ENCODE measurements around the gene SPATA24. TPM values are rescaled to one million over a fixed set of nuclear protein-coding genes. Genes with fewer than 3 reads are reported as not detected.

SPATA24 gene
- total and polyA plus RNA-seq, 2 of the 13 experiments (the other 11 are each of a cell fraction or from before 2014, with no cell fraction given), result 6.0 to 11.1 TPM

DNA sequence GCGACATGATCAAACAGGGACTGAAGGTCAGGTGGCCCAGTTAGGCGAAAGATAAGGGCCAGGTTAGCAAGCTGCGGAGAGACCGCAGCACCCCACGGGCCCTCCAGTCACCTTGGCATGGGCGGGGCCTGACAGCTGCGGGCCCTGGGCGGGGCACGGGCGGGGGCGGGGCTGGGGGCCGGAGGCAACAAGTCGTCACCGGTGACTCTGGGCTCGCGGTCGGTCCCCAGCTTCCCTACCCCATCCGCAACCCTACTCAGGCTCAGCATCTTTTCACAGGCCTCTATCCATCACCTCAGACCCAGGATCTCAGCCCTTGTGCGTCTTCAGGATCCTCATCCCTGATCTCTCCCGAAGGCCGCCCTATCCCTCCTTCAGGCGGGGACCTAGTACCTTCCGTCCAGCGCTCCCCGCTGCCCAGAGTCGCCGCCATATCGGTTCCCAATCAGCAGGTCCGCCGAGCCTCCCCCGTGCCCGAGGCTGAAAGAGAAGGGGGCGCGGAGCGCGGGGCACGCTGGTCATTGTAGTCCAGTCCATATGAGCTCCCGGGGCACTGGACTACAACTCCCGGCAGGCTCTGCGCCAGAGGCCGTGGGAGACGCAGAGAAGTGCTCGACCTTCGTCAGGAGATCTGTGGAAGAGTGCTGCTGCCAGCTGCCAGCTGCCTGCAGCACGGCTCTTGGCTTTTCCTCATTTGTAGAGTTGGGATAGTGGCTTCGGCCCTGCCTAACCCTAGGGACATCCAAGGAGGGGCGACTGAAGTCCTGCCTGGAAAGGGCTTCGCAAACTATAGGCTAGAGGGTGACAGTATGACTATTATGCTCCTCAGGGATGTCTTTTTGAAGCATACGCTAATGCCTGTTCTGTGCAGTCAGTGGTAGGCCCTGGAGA is 35.4 kb upstream of the SPATA24 start, which contains the start of gene DNAJC18 (continued):
- TF ChIP-seq, protein P1, sequence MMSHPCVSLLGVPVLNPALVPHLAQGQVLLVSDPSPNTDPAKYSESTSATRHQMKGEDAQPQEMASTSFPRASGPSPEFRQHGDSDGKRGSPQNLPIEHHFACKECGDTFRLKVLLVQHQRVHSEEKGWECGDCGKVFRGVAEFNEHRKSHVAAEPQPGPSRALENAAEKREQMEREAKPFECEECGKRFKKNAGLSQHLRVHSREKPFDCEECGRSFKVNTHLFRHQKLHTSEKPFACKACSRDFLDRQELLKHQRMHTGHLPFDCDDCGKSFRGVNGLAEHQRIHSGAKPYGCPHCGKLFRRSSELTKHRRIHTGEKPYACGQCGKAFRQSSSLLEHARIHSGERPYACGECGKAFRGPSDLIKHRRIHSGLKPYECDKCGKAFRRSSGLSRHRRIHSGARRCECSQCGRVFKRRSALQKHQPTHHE (CRISPR knock-in tag; IDR thresholded peaks at IDR 0.05; ENCODE audit: borderline replicate concordance), result no peak
- TF ChIP-seq SRF (IDR thresholded peaks at IDR 0.05; ENCODE audit: low read depth, low read length), result no peak
- TF ChIP-seq, protein P2, sequence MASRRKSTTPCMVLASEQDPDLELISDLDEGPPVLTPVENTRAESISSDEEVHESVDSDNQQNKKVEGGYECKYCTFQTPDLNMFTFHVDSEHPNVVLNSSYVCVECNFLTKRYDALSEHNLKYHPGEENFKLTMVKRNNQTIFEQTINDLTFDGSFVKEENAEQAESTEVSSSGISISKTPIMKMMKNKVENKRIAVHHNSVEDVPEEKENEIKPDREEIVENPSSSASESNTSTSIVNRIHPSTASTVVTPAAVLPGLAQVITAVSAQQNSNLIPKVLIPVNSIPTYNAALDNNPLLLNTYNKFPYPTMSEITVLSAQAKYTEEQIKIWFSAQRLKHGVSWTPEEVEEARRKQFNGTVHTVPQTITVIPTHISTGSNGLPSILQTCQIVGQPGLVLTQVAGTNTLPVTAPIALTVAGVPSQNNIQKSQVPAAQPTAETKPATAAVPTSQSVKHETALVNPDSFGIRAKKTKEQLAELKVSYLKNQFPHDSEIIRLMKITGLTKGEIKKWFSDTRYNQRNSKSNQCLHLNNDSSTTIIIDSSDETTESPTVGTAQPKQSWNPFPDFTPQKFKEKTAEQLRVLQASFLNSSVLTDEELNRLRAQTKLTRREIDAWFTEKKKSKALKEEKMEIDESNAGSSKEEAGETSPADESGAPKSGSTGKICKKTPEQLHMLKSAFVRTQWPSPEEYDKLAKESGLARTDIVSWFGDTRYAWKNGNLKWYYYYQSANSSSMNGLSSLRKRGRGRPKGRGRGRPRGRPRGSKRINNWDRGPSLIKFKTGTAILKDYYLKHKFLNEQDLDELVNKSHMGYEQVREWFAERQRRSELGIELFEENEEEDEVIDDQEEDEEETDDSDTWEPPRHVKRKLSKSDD (CRISPR knock-in tag; IDR thresholded peaks at IDR 0.05; ENCODE audit: low read depth), result peak; percentile 53; the same call in 1 of the 2 replicates
- TF ChIP-seq, protein P3, sequence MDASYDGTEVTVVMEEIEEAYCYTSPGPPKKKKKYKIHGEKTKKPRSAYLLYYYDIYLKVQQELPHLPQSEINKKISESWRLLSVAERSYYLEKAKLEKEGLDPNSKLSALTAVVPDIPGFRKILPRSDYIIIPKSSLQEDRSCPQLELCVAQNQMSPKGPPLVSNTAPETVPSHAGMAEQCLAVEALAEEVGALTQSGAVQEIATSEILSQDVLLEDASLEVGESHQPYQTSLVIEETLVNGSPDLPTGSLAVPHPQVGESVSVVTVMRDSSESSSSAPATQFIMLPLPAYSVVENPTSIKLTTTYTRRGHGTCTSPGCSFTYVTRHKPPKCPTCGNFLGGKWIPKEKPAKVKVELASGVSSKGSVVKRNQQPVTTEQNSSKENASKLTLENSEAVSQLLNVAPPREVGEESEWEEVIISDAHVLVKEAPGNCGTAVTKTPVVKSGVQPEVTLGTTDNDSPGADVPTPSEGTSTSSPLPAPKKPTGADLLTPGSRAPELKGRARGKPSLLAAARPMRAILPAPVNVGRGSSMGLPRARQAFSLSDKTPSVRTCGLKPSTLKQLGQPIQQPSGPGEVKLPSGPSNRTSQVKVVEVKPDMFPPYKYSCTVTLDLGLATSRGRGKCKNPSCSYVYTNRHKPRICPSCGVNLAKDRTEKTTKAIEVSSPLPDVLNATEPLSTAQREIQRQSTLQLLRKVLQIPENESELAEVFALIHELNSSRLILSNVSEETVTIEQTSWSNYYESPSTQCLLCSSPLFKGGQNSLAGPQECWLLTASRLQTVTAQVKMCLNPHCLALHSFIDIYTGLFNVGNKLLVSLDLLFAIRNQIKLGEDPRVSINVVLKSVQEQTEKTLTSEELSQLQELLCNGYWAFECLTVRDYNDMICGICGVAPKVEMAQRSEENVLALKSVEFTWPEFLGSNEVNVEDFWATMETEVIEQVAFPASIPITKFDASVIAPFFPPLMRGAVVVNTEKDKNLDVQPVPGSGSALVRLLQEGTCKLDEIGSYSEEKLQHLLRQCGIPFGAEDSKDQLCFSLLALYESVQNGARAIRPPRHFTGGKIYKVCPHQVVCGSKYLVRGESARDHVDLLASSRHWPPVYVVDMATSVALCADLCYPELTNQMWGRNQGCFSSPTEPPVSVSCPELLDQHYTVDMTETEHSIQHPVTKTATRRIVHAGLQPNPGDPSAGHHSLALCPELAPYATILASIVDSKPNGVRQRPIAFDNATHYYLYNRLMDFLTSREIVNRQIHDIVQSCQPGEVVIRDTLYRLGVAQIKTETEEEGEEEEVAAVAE (CRISPR knock-in tag; IDR thresholded peaks at IDR 0.05; ENCODE audit: borderline replicate concordance), result peak; percentile 47; the same call in 1 of the 2 replicates
- TF ChIP-seq, protein P4, sequence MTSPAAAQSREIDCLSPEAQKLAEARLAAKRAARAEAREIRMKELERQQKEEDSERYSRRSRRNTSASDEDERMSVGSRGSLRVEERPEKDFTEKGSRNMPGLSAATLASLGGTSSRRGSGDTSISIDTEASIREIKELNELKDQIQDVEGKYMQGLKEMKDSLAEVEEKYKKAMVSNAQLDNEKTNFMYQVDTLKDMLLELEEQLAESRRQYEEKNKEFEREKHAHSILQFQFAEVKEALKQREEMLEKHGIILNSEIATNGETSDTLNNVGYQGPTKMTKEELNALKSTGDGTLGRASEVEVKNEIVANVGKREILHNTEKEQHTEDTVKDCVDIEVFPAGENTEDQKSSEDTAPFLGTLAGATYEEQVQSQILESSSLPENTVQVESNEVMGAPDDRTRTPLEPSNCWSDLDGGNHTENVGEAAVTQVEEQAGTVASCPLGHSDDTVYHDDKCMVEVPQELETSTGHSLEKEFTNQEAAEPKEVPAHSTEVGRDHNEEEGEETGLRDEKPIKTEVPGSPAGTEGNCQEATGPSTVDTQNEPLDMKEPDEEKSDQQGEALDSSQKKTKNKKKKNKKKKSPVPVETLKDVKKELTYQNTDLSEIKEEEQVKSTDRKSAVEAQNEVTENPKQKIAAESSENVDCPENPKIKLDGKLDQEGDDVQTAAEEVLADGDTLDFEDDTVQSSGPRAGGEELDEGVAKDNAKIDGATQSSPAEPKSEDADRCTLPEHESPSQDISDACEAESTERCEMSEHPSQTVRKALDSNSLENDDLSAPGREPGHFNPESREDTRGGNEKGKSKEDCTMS (CRISPR knock-in tag; conservative IDR thresholded peaks at IDR 0.05), result no peak
- no peak for TF ChIP-seq MED8 (CRISPR knock-in tag; IDR thresholded peaks at IDR 0.05; ENCODE audit: insufficient replicate concordance)

All from HepG2 (cell line).